Measurements from ENCODE around the gene ANKRD22.

GRCh38 chr10:88890681-88891381, 39.2 kb upstream of the ANKRD22 start:
- no peak for TF ChIP-seq POLR2A (IDR thresholded peaks at IDR 0.05)
- no peak for TF ChIP-seq CTCF (IDR thresholded peaks at IDR 0.05)

Measured in adrenal gland (tissue), 5 donors.